Stimulated activated CD4-positive, alpha-beta T cell treated with anti-CD3 and anti-CD28 coated beads, Interleukin-2, amount 100 ng/mL, for 24 hours (primary cell): ENCODE measurements around the gene SRSF5.

Experiments used
- DNase-seq, 2 donors: peaks; one replicate each; pipeline ENCODE4 v3.0.0-alpha.2; 2020

The SRSF5 gene

DNA sequence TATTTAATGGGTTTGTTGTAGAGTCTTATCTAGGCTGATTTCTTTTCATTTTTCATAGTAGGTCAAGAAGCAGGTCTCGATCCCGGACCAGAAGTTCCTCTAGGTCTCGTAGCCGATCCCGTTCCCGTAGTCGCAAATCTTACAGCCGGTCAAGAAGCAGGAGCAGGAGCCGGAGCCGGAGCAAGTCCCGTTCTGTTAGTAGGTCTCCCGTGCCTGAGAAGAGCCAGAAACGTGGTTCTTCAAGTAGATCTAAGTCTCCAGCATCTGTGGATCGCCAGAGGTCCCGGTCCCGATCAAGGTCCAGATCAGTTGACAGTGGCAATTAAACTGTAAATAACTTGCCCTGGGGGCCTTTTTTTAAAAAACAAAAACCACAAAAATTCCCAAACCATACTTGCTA, 4.2 kb downstream of the SRSF5 start:
- no peak for DNase-seq

GRCh38 chr14:69772082-69773017, 5.4 kb downstream of the SRSF5 start:
- no peak for DNase-seq

DNA sequence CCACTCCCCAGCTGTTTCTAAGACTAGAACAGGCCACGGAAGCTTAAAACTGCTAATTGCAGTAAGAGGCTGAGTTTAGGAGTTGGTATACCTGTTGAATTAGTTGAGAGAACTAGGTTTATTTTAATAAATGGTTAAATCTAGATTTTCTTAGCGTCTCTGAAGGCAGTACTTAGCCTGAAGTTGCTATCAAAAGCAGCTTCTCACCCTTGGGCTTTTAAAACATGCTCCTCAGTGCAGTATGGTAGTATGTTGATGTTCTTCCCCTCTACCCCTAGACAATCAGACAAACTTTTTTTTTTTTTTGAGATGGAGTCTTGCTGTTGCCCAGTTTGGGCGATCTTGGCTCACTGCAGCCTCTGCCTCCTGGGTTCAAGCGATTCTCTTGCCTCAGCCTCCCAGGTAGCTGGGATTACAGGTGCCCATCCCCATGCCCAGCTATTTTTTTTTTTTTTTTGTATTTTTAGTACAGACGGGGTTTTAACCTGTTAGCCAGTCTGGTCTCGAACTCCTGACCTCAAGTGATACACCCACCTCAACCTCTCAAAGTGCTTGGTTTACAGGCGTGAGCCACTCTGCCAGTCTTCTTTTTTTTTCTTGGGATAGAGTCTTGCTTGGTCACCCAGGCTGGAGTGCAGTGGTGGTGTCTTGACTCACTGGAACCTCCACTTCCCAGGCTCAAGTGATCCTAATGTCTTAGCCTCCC, 6.8 kb downstream of the SRSF5 start:
- DNase-seq, result no peak

DNA sequence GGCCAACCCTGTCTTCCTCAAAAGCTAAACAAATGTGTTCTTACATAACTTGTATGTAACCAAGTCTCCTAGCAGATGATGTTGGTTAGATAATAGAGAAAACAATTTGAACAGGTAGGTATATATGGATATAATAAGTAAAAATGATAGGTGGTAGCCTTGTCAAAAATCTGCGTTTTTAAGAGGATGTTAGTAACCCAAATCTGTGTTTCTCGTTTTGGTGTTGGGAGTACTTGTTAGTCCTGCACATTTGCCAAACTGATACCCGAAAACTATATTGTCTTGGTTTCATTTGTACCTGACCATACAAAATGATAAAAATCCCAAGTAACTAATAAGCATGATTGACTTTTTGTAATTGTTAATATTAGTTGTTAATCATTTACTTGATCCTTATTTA, 8.1 kb downstream of the SRSF5 start:
- no peak for DNase-seq

- DNase-seq, result no peak
Measured at GRCh38 chr14:69776875-69777453, 10.0 kb downstream of the SRSF5 start.

DNA sequence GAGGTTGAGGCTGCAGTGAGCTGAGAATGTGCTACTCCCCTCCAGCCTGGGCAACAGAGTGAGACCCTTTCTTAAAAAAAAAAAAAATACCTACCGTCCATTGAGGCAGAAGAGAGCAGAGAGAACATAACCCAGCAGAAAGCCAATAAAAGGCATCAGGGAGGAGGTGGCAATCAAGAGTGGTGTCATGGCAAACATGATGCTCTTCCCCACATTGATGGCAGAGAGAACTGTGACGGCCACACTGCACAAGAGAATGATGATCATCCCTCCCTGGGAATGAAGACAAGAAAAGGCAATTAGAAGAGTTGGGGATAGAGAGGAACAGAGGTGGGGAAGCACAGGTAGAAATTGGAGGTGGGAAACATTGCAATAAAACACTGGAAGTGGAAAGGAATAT, 12.1 kb downstream of the SRSF5 start:
- no peak for DNase-seq

- DNase-seq, result no peak
Measured at GRCh38 chr14:69780092-69780491, 13.2 kb downstream of the SRSF5 start.

DNA sequence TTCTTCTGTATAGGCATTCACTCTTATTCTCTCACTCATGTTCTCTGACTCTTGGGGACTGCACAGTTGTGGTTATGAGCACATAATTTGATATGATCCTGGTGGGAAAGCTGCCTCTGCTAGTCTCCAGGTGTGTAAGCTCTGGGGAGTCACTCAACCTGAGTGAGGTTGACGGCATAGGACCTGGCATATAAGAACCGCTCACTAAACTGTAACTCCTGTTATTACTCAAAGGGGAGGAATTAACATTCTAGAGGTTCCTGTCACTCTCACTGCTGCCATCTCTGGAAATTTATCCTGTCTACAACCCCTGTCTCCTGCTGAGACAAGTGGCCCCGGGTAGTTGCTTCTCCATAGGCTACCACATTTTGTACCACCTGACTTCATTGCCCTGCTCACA, 14.0 kb downstream of the SRSF5 start:
- DNase-seq, result no peak

DNA sequence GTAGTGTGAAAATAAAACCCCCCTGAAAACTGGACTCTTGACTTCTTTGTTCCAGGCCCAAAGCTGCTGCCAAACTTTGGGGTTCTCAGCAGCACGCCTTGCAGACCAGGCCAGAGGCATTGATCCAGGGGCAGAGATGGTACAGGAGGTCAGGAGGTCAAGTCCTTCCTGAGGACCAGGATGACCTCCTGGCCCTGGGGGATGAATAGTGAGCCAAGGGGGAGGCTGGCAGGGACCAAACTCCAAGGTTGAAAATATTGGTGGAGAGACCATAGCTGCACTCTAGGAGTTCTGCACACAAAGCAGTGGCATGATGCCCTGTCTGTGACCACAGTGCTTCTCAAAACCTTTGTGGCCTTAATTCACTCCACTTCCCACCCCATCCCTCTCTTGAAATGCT, 18.0 kb downstream of the SRSF5 start:
- no peak for DNase-seq

DNA sequence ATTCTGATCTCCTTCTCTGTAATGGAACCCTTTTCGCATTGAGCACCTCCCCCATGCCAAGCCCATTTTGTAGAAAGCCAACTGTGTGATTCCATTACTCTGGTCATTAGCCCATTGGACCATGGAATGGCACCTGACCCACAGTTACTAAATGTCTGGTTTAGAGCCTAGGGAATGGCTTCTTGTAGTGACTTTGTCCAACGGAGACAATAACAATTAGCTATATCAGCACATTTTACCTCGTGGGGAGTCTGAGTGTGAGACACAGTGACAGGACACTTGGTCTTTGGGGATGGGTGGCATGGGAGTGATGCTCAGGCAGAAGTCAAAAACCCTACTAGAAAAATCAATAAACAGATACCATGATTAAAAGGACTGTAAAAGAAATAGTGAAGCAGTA, 19.7 kb downstream of the SRSF5 start:
- DNase-seq, result no peak

DNA sequence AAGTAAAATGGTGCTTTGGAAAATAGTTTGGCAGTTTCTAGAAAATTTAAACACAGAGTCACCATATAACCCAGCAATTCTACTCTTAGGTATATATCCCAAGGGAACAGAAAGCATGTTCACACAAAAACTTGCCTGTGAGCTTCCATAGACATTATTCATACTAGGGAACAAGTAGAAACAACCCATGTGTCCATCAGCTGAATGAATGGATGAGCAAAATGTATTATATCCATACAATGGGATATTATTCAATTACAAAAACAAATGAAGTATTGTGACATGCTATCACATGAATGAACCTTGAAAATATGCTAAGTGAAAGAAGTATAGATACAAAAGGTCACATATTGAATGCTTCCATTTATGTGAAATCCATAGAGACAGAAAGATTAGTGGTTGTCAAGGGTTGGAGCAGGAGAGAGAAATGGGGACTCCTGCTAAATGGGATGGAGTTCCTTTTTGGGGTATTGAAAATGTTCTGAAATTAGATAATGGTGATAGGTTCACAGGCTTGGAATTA, 22.2 kb downstream of the SRSF5 start:
- DNase-seq, result no peak

DNA sequence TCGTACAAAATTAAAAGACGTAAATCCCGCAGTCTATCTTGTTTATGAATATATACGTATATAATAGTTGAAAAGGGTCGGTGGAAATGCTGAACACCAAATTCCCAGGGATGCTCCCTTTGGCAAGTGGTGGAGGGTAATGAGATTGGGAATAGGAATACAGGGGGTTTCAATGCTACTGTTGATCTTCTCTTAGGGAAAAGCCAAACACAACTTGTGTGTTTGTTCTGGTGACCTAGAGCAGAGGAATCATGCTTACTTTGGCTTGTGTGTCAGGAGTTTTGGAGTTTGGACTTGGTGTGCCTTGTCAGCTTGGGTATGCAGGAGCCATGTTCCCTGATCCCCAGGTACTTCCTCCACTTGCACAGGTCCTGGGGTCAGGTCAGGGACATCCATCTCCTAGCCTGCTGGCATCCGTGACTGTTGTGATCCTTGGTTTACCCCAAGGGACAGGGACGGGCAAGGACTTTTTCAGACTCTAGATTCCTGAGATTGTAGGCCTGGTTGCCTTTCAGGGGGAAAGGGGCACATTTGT, 26.0 kb downstream of the SRSF5 start:
- no peak for DNase-seq

- DNase-seq, result no peak
Measured at GRCh38 chr14:69794791-69795190, 27.8 kb downstream of the SRSF5 start.

DNA sequence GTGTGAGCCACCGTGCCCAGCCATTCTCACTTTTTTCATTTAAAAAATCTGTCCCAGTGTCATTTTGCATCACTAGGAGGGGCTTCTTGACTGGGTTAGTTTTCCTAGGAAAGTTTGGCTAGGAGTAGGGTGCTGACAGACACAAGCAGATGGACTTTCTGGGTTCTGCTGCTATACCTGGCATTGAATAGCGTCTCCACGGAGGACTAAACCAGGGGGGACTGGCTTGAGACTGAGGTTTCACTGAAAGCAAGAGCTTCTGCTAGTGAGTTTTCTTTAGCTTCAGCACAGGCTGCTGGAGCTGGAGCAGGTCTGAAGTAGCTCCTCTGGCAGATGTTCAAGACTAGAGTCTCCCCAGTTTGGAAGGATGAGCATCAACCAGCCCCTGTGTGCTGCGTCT, 28.7 kb downstream of the SRSF5 start:
- DNase-seq, result no peak

GRCh38 chr14:69796797-69797500, 30.0 kb downstream of the SRSF5 start, which contains the start of gene SLC10A1:
SLC10A1 (minus strand) TSS chr14:69797241; CDS start chr14:69797155, 86 bp downstream.
- DNase-seq, result no peak

DNA sequence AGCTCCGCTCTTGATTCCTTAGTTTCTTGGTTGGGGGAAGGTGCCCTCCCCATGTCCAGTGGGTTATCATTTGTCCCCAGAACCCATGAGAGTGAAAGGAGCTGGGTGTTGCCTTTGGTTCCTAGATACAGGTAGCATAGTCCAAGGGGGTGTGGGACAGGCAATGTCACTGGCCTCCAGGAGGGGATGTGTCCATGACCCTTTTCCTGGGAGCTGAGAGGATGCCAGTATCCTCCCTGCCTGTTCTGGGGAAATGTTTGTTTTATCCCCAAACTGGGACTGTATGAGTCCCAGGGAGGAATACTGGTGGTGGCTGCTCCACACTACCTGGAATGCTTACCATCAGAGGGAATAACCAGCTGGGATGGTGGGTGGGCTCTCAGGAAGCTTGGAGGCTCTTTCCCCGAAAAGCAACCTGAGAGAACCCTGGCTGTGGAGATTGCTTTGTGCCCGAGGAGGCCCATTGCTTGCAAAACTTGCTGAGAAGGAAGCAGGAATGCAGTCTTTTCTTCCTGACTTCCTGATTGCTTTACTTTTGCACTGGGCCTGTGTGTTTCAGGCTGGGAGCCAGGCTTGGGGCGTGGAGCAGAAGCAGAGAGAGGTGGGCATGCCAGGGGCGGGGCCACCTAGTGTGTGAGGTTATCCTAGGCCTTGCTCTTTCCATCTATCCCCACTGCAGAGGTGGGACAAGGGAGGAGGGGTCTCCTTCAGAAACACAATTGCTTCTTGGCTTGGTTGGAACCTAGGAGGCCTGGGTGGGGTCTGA, 30.8 kb downstream of the SRSF5 start:
- no peak for DNase-seq

DNA sequence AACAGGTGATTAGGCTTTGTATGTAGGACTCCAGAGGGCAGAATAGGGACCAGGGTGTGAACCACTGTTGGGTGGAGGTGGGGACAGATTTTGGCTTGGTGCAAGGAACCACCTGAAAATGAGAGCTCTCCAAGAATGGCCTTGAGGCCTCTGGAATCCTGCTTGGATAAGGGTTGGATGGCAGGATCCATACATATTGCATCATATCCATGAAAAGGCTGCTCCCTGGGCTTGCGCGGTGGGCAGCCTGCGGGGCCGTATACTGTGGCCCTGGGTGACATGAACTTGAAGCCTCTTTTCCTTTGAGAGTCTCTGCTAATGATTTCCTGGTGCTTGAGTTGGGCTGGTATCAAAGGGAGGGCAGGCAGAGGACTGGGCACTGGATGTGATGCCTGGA, 31.4 kb downstream of the SRSF5 start:
- no peak for DNase-seq

DNA sequence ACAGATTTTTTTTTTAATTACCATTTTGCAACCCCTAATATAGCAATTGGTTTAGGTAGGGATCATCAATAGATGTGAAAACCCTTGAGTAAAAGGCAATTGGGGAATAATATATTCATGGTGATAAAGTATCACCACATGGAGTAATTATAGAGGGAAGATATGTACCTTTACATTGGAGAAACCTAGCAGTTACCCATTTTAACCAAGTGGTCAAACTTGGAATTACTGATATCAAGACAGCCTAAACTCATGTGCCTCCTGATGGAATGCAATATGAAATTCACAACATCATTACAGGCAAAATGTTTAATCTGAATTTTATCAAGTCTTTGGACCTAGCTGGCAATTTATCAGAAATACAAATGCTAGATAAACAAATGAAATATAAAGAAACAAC, 36.8 kb downstream of the SRSF5 start:
- DNase-seq, result no peak

DNA sequence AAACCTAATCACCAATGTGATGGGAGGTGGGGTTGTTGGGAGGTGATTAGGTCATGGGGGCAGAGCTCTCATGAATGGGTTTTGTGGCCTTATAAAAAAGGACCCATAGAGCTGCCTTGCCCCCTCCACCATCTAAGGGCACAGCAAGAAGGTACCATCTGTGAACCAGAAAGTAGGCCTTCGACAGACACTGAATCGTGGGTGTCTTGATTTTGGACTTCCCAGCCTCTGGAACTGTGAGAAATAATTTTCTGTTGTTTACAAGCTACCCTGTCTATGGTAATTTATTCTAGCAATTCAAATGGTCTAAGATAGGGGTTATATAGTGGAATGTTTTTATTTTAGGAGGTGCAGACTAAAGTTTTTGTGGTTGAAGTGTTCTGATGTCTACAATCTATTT, 38.0 kb downstream of the SRSF5 start:
- no peak for DNase-seq

- no peak for DNase-seq
Measured at GRCh38 chr14:69807192-69807591, 40.2 kb downstream of the SRSF5 start.

- DNase-seq, result no peak
Measured at GRCh38 chr14:69808919-69809808, 42.2 kb downstream of the SRSF5 start.
